ENCODE data around the gene NFKB2. TPM values are rescaled to one million over a fixed set of nuclear protein-coding genes. Genes with fewer than 3 reads are reported as not detected.

Gene NFKB2
- total RNA-seq, 1 experiment from 2014 or later, result 27.6 TPM

DNA sequence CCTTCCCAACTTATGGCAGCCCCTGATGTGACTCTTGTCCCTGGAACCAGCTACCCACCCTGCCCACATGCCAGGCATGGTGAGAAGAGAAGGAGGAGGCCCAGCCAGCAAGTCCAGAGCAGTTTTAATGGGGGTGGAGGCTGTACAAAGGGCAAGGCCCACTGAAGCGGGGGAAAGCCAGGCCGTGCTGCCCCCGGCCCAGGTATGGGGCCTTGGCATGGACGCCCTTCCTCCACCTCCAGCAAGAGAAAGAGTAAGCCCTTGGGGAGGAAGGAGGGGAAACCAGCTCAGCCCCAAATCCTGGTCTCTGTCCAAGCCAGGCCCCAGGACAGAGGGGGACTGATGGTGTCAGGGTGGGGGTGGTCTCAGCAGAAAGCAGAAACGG is 7.0 kb downstream of the NFKB2 start (continued):
- TF ChIP-seq, protein P1, sequence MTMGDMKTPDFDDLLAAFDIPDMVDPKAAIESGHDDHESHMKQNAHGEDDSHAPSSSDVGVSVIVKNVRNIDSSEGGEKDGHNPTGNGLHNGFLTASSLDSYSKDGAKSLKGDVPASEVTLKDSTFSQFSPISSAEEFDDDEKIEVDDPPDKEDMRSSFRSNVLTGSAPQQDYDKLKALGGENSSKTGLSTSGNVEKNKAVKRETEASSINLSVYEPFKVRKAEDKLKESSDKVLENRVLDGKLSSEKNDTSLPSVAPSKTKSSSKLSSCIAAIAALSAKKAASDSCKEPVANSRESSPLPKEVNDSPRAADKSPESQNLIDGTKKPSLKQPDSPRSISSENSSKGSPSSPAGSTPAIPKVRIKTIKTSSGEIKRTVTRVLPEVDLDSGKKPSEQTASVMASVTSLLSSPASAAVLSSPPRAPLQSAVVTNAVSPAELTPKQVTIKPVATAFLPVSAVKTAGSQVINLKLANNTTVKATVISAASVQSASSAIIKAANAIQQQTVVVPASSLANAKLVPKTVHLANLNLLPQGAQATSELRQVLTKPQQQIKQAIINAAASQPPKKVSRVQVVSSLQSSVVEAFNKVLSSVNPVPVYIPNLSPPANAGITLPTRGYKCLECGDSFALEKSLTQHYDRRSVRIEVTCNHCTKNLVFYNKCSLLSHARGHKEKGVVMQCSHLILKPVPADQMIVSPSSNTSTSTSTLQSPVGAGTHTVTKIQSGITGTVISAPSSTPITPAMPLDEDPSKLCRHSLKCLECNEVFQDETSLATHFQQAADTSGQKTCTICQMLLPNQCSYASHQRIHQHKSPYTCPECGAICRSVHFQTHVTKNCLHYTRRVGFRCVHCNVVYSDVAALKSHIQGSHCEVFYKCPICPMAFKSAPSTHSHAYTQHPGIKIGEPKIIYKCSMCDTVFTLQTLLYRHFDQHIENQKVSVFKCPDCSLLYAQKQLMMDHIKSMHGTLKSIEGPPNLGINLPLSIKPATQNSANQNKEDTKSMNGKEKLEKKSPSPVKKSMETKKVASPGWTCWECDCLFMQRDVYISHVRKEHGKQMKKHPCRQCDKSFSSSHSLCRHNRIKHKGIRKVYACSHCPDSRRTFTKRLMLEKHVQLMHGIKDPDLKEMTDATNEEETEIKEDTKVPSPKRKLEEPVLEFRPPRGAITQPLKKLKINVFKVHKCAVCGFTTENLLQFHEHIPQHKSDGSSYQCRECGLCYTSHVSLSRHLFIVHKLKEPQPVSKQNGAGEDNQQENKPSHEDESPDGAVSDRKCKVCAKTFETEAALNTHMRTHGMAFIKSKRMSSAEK (CRISPR knock-in tag; IDR thresholded peaks at IDR 0.05; ENCODE audit: borderline replicate concordance), result no peak
- TF ChIP-seq, protein P2, sequence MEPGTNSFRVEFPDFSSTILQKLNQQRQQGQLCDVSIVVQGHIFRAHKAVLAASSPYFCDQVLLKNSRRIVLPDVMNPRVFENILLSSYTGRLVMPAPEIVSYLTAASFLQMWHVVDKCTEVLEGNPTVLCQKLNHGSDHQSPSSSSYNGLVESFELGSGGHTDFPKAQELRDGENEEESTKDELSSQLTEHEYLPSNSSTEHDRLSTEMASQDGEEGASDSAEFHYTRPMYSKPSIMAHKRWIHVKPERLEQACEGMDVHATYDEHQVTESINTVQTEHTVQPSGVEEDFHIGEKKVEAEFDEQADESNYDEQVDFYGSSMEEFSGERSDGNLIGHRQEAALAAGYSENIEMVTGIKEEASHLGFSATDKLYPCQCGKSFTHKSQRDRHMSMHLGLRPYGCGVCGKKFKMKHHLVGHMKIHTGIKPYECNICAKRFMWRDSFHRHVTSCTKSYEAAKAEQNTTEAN (CRISPR knock-in tag; IDR thresholded peaks at IDR 0.05), result no peak
- TF ChIP-seq ZNF317 (CRISPR knock-in tag; IDR thresholded peaks at IDR 0.05; ENCODE audit: borderline replicate concordance, low read depth) (no peak), HMGA2 (CRISPR knock-in tag; IDR thresholded peaks at IDR 0.05) (no peak), FOXK1 (CRISPR knock-in tag; IDR thresholded peaks at IDR 0.05) (no peak), CREM (CRISPR knock-in tag; IDR thresholded peaks at IDR 0.05) (no peak), ATF1 (CRISPR knock-in tag; IDR thresholded peaks at IDR 0.05) (no peak), JAZF1 (CRISPR knock-in tag; IDR thresholded peaks at IDR 0.05) (no peak), ZNF121 (CRISPR knock-in tag; IDR thresholded peaks at IDR 0.05) (no peak), JUN (CRISPR knock-in tag; IDR thresholded peaks at IDR 0.05) (no peak), OVOL2 (CRISPR knock-in tag; IDR thresholded peaks at IDR 0.05; ENCODE audit: borderline replicate concordance) (no peak)

DNA sequence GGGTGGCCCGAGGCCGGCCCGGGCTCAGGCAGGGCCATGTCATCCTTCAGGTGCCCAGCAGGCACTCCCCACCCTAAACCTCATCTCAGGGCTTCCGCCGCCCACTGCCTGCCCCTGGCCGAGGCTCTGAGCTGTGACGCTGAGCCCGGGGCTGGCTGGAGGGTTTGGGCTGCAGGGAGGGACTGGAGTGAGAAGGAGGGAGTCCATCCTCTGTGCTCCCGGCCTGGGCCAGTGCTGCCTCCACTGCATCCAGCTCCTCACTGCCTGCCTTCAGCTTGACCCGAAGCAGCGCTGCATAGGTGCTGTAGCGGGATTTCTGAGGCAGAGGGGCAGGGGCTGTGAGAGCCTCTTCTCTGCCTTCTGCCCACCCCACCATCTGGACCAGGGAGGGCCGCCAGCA is 7.6 kb downstream of the NFKB2 start:
- Mint-ChIP-seq H3K4me3 (no peak overlapping the region), H3K36me3 (no peaks in the 10 kb centered on the region; the same call in 1 of the 2 replicates), H3K27ac (no peak overlapping the region), H3K4me1 (peaks cover 4% of the 10 kb centered on the region), H3K9me3 (no peaks in the 10 kb centered on the region), H3K27me3 (ENCODE audit: low read depth) (peaks cover 33% of the 10 kb centered on the region)
- DNase-seq (ENCODE audit: low spot score) (no peak), ATAC-seq (no peak)
- ChIA-PET CTCF (interaction anchor here (0.5 to 4.8 kb wide), 31 partner anchors 9 to 296 kb away, joined by 3 to 68 read pairs (median 6); partner anchors contain the start of genes ACTR1A, C10orf95, CUEDC2 and FBXL15), POLR2A (interaction anchor here (1.2 kb wide), 1 partner anchor 58 kb away, joined by 3 read pairs; no protein-coding TSS in a partner anchor)
- TF ChIP-seq GTF2I (CRISPR knock-in tag; conservative IDR thresholded peaks at IDR 0.05) (no peak), ZBTB21 (CRISPR knock-in tag; IDR thresholded peaks at IDR 0.05; ENCODE audit: borderline replicate concordance) (no peak), CREM (CRISPR knock-in tag; IDR thresholded peaks at IDR 0.05) (no peak), ZNF416 (CRISPR knock-in tag; IDR thresholded peaks at IDR 0.05) (no peak), ATF1 (CRISPR knock-in tag; IDR thresholded peaks at IDR 0.05) (no peak), EMX1 (CRISPR knock-in tag; IDR thresholded peaks at IDR 0.05) (no peak), CREB1 (CRISPR knock-in tag; IDR thresholded peaks at IDR 0.05) (no peak), TEAD1 (CRISPR knock-in tag; IDR thresholded peaks at IDR 0.05) (no peak)
- TF ChIP-seq, protein P1 (CRISPR knock-in tag; IDR thresholded peaks at IDR 0.05; ENCODE audit: borderline replicate concordance), result no peak
- TF ChIP-seq, protein P3, sequence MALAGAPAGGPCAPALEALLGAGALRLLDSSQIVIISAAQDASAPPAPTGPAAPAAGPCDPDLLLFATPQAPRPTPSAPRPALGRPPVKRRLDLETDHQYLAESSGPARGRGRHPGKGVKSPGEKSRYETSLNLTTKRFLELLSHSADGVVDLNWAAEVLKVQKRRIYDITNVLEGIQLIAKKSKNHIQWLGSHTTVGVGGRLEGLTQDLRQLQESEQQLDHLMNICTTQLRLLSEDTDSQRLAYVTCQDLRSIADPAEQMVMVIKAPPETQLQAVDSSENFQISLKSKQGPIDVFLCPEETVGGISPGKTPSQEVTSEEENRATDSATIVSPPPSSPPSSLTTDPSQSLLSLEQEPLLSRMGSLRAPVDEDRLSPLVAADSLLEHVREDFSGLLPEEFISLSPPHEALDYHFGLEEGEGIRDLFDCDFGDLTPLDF (CRISPR knock-in tag; IDR thresholded peaks at IDR 0.05), result no peak

Data from WTC11 (cell line).